A673 (cell line): ENCODE results near the gene KLHL11.

ENCODE experiments used
- EZH2 ChIP-seq: fragments of 200-600 bp; sonication (generic); IDR thresholded peaks from 2 replicates; pipeline ENCODE4 v1.6.1; 2017; ENCODE audit warnings: borderline replicate concordance, low read depth, mild to moderate bottlenecking, mixed read lengths, antibody characterized with exemption, low read length; ENCODE audit not compliant: poor library complexity, severe bottlenecking
- TF ChIP-seq, protein P1 (sequence below): fragments of 300-800, 200-600 bp; sonication (generic); conservative IDR thresholded peaks from 2 replicates; pipeline ENCODE4 v1.5.1; 2017; ENCODE audit warnings: low read depth, mild to moderate bottlenecking, antibody characterized with exemption, low read length, moderate library complexity, mixed read lengths

GRCh38 chr17:41870097-41870496 lies 4.9 kb upstream of the KLHL11 start:
- TF ChIP-seq, protein P1, sequence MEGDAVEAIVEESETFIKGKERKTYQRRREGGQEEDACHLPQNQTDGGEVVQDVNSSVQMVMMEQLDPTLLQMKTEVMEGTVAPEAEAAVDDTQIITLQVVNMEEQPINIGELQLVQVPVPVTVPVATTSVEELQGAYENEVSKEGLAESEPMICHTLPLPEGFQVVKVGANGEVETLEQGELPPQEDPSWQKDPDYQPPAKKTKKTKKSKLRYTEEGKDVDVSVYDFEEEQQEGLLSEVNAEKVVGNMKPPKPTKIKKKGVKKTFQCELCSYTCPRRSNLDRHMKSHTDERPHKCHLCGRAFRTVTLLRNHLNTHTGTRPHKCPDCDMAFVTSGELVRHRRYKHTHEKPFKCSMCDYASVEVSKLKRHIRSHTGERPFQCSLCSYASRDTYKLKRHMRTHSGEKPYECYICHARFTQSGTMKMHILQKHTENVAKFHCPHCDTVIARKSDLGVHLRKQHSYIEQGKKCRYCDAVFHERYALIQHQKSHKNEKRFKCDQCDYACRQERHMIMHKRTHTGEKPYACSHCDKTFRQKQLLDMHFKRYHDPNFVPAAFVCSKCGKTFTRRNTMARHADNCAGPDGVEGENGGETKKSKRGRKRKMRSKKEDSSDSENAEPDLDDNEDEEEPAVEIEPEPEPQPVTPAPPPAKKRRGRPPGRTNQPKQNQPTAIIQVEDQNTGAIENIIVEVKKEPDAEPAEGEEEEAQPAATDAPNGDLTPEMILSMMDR = no peak
- no peak for TF ChIP-seq EZH2
